Ishikawa (cell line): ENCODE results near the gene TDP1.

Experiments
- CEBPB ChIP-seq: IDR thresholded peaks from 2 replicates; pipeline ENCODE4 v1.6.1; 2012
- CREB1 ChIP-seq: IDR thresholded peaks from 2 replicates; pipeline ENCODE4 v1.6.1; 2012; ENCODE audit warnings: low read depth
- NFIC ChIP-seq: IDR thresholded peaks from 2 replicates; pipeline ENCODE4 v1.6.1; 2012
- RAD21 ChIP-seq: IDR thresholded peaks from 2 replicates; pipeline ENCODE4 v1.6.1; 2012; ENCODE audit warnings: low read depth
- REST ChIP-seq: IDR thresholded peaks from 2 replicates; pipeline ENCODE4 v1.6.1; 2012; ENCODE audit warnings: low read depth, mild to moderate bottlenecking

- TF ChIP-seq CREB1 (no peak), RAD21 (no peak), NFIC (no peak), CEBPB (no peak), REST (no peak)
Observed at GRCh38 chr14:89920056-89920455, 35.7 kb upstream of the TDP1 start.
